Epithelial cell of esophagus (primary cell): ENCODE data around the gene WNT8B.

Experiments
- DNase-seq: peaks from one replicate; pipeline ENCODE4 v3.0.0; 2010; ENCODE audit warnings: low read depth
- H3K4me3 ChIP-seq: 2 replicates; pipeline ENCODE4 v1.5.1; 2011; ENCODE audit warnings: mild to moderate bottlenecking, low read length, control low read depth
- CTCF ChIP-seq: IDR thresholded peaks from 2 replicates; pipeline ENCODE4 v1.5.1; 2011; ENCODE audit warnings: low read depth, mild to moderate bottlenecking, low read length, control low read depth, inconsistent platforms; ENCODE audit not compliant: insufficient read depth; ENCODE audit errors: missing control alignments

The WNT8B gene

GRCh38 chr10:100490531-100490930 is 27.7 kb downstream of the WNT8B start:
- TF ChIP-seq CTCF = no peak
- H3K4me3 ChIP-seq = no peak overlapping the region
- no peak for DNase-seq

- DNase-seq = no peak
- no peak for TF ChIP-seq CTCF
- no peak overlapping the region for H3K4me3 ChIP-seq
Measured at GRCh38 chr10:100496567-100496966, 33.8 kb downstream of the WNT8B start.

- TF ChIP-seq CTCF = no peak
- no peak overlapping the region for H3K4me3 ChIP-seq
- DNase-seq = no peak
Measured at GRCh38 chr10:100498059-100498458, 35.2 kb downstream of the WNT8B start.

- no peak for DNase-seq
- no peak overlapping the region for H3K4me3 ChIP-seq
- TF ChIP-seq CTCF = no peak
Measured at GRCh38 chr10:100501423-100501822, 38.6 kb downstream of the WNT8B start.

GRCh38 chr10:100502926-100503494 is 40.2 kb downstream of the WNT8B start:
- TF ChIP-seq CTCF = no peak
- no peak for DNase-seq
- H3K4me3 ChIP-seq = no peak overlapping the region

GRCh38 chr10:100504096-100504495 is 41.3 kb downstream of the WNT8B start:
- DNase-seq = no peak

More at GRCh38 chr10:100504096-100504495, 41.3 kb downstream of the WNT8B start:
- no peak overlapping the region for H3K4me3 ChIP-seq
- no peak for TF ChIP-seq CTCF
